ENCODE results near the gene SNX32. TPM values are rescaled to one million over a fixed set of nuclear protein-coding genes. Genes with fewer than 3 reads are reported as not detected.
A peak's percentile ranks its signal among the peaks of the same experiment; 100 is the strongest.

SNX32 gene
- total and polyA plus RNA-seq, 2 of the 13 experiments (the other 11 are each of a cell fraction or from before 2014, with no cell fraction given), result 0.09 to 0.34 TPM

GRCh38 chr11:65890324-65891218, 56.8 kb downstream of the SNX32 start, which contains the start of gene CCDC85B (continued):
- TF ChIP-seq ZNF580 (CRISPR knock-in tag; IDR thresholded peaks at IDR 0.05; ENCODE audit: borderline replicate concordance, low read depth) (peak; percentile 47; the same call in 1 of the 2 replicates), ZNF761 (CRISPR knock-in tag; conservative IDR thresholded peaks at IDR 0.05) (peak; percentile 69), FOXK1 (CRISPR knock-in tag; IDR thresholded peaks at IDR 0.05; ENCODE audit: borderline replicate concordance, low read depth) (peak; percentile 30; the same call in 1 of the 2 replicates), RNF2 (conservative IDR thresholded peaks at IDR 0.05; ENCODE audit: low read depth) (peak; percentile 96), NFKB2 (CRISPR knock-in tag; IDR thresholded peaks at IDR 0.05; ENCODE audit: borderline replicate concordance) (peak; percentile 89; the same call in 1 of the 2 replicates), GTF2F1 (IDR thresholded peaks at IDR 0.05; ENCODE audit: low read length) (no peak), ARID2 (CRISPR knock-in tag; IDR thresholded peaks at IDR 0.05; ENCODE audit: borderline replicate concordance) (peak; percentile 81; the same call in 1 of the 2 replicates), ZZZ3 (CRISPR knock-in tag; IDR thresholded peaks at IDR 0.05; ENCODE audit: borderline replicate concordance) (0 out of 2 replicates have a peak, but pooled peaks have one; percentile 29), SAP130 (CRISPR knock-in tag; IDR thresholded peaks at IDR 0.05; ENCODE audit: low read depth) (peak; percentile 87), ZNF30 (CRISPR knock-in tag; IDR thresholded peaks at IDR 0.05) (no peak), ZNF768 (CRISPR knock-in tag; IDR thresholded peaks at IDR 0.05) (peak; percentile 31; the same call in 1 of the 2 replicates), ZNF709 (CRISPR knock-in tag; IDR thresholded peaks at IDR 0.05) (peak; percentile 96), ZNF552 (CRISPR knock-in tag; IDR thresholded peaks at IDR 0.05; ENCODE audit: borderline replicate concordance) (no peak; the same call in 1 of the 2 replicates), FOXC1 (CRISPR knock-in tag; IDR thresholded peaks at IDR 0.05; ENCODE audit: borderline replicate concordance) (peak; percentile 75; the same call in 1 of the 2 replicates), TARDBP (CRISPR knock-in tag; IDR thresholded peaks at IDR 0.05) (peak; percentile 78; the same call in 1 of the 2 replicates), ZNF75D (CRISPR knock-in tag; IDR thresholded peaks at IDR 0.05; ENCODE audit: borderline replicate concordance) (no peak), ZNF142 (CRISPR knock-in tag; IDR thresholded peaks at IDR 0.05) (peak; percentile 83), ZNF138 (CRISPR knock-in tag; IDR thresholded peaks at IDR 0.05; ENCODE audit: low read depth) (peak; percentile 80; the same call in 1 of the 2 replicates), ZNF766 (CRISPR knock-in tag; IDR thresholded peaks at IDR 0.05; ENCODE audit: borderline replicate concordance) (peak; percentile 85; the same call in 1 of the 2 replicates), EEA1 (CRISPR knock-in tag; IDR thresholded peaks at IDR 0.05; ENCODE audit: borderline replicate concordance) (peak; percentile 87; the same call in 1 of the 2 replicates)
- TF ChIP-seq, protein P1, sequence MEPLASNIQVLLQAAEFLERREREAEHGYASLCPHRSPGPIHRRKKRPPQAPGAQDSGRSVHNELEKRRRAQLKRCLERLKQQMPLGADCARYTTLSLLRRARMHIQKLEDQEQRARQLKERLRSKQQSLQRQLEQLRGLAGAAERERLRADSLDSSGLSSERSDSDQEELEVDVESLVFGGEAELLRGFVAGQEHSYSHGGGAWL (CRISPR knock-in tag; IDR thresholded peaks at IDR 0.05), result peak; percentile 78; the same call in 1 of the 2 replicates
